HG02938 (cell line): ENCODE results near the gene CCDC43.
"Not testable (repeated sequence)": the region's sequence is repeated elsewhere in the genome, so short reads cannot be mapped to it uniquely, and the experiment has no call there.

Experiments used
- ATAC-seq: cut with Tn5 transposase; IDR thresholded peaks from one replicate; pipeline ENCODE4 v1.9.1; 2021; ENCODE audit warnings: mild to moderate bottlenecking, moderate library complexity; ENCODE audit not compliant: unreplicated experiment

Gene CCDC43

DNA sequence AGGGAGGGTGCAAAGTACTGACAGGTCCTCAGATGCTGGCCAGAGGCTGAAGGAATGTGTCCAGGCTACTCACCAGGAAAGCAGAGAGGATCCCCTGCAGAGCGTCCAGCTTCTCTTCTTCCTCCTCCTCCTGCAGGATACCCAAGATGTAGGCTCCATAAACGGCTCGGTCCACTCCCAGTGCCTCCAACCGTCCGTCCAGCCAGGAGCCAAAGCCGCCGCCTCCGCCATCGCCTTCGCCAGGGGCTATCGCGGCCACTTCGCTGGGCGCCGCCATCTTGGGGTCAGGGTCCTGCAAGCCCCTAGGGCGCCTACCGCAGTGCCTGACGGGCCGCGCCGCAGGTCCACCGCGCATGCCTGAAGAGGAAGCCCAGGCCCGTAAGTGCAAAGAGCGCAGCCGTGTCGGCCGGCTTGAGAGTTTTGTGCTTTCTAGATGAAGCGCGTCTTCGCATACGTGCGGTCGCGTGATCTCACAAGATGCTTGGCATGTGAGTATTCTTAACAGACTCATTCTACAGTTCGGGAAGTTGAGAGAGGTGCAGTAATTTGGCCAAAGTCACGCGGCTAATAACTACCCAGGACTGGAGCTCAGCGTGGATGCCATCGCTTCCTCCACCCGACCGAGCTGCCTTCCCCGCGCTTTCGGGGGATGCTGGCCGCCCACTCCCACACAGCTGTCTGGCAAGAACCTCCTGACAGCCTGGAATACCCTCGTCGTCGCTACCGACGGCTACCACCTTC is at the start of gene CCDC43:
TSS of gene CCDC43 (minus strand) at position 300 of the 741 bp plus-strand sequence. CDS start at position 277, 23 bp downstream.
- peak; percentile 78 for ATAC-seq

DNA sequence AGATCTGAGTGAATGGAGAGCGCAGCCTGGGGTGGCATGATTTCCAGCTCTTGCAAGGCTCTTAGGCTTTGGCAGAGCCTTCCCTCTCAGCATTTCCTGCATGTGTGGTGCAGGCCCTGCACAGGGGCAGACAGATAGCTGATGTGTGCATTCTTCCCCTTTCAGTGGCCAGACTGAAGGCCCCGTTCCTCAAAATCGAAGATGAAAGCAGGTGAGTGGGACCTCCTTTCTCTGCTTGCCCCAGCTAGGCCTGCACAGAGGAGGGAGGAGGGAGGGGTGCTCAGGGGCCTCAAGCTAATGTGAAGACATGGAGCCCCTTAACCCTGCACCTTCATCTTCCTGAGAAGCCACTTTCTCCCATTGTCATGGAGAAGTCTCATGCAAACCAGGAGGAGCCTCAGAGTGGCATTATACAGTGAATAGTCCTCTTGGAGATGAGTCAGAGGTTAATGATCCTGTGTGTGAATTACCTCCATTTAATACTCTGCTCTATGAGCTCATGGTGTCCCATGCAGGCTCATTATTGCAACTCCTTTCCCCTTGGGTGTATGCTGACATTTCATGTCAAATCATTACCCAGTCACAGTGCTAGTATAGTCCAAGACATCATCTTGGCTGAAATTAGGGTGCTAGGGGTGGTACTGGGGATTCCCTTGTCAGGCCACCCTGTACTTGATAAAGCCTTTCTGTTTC is 48.8 kb upstream of the CCDC43 start:
- ATAC-seq: no peak

- ATAC-seq: no peak
Observed at GRCh38 chr17:44736551-44737240, 47.1 kb upstream of the CCDC43 start.

GRCh38 chr17:44734272-44734671 is 44.7 kb upstream of the CCDC43 start:
- ATAC-seq: no peak

GRCh38 chr17:44733753-44734152 is 44.2 kb upstream of the CCDC43 start:
- ATAC-seq: no peak

DNA sequence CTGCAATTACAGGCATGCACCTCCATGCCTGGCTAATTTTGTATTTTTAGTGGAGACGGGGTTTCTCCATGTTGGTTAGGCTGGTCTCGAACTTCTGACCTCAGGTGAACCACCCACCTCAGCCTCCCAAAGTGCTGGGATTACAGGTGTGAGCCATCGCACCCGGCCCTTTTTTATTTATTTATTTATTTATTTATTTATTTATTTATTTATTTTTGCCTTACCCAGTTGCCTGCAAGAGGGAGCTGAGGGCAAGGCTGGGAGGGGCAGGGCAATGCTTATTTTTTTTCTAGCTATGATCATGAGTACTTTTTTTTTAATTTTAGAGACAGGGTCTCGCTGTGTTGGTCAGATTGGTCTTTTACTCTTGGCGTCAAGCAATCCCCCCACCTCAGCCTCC is 36.5 kb upstream of the CCDC43 start:
- not testable (repeated sequence) for ATAC-seq

DNA sequence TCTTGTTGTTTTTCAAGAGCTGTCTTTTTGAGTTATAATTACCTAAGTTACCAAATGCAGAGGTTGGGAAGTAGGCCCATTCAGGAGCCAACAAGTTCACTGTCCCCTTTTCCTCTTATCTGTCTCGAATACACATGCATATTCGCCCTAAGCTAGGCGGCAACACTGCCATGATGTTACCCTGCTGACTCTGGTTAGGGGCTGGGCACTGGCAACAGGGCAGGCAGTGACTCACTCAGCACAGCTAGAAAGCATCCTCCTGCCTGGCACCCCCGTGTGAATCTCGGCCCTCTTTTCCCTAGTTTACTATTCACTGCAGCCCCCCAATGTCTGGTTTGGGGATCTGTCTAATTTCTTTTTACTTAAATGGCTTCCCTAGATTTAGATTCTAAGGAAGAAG is 32.7 kb upstream of the CCDC43 start:
- no peak for ATAC-seq

GRCh38 chr17:44719444-44719843 is 29.9 kb upstream of the CCDC43 start:
- no peak for ATAC-seq

DNA sequence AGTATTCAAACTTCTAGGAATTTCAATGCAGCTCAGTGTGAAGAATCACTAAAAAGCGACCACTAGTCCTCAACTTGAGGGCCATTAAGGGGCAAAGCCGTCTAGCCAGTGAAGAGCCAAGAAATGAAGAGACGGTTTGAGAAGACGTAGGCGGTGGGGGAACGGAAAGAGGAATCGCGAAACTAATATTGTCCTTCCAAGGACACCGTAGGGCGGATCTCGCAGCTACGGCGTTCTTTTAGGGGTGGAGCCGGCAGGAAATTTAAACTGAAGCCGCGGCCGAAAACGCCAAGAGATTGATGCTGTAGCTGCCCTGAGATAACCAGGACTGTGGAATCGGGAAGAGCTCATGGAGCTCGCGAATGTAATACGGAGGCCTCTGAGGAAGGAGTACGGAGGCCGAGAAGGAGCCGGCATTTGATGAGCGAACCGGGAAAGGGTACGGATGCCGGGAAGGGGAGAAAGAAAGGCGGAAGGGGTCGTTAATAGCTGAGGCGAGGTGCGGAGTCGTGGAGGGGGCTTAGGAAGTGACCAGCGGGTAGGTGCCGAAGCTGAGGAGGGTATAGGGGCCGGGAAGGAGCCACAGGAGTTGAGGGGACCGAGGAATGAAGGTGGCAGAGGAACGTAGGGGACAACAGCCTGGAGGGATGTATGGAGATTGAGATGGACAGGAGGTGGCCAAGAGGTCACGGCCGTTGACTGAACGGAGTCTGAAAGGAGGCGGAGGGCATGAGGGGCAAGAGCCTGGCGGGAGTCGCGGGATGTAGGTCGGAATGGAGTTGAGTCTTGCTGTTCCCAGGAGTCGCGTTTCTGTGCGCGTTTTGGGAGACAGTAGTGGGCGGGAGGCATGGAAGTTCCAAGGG is 19.1 kb upstream of the CCDC43 start, which contains the start of gene DBF4B:
TSS of gene DBF4B (plus strand) at position 265 of the 863 bp plus-strand sequence. CDS start at position 421, 156 bp downstream.
- no peak for ATAC-seq

DNA sequence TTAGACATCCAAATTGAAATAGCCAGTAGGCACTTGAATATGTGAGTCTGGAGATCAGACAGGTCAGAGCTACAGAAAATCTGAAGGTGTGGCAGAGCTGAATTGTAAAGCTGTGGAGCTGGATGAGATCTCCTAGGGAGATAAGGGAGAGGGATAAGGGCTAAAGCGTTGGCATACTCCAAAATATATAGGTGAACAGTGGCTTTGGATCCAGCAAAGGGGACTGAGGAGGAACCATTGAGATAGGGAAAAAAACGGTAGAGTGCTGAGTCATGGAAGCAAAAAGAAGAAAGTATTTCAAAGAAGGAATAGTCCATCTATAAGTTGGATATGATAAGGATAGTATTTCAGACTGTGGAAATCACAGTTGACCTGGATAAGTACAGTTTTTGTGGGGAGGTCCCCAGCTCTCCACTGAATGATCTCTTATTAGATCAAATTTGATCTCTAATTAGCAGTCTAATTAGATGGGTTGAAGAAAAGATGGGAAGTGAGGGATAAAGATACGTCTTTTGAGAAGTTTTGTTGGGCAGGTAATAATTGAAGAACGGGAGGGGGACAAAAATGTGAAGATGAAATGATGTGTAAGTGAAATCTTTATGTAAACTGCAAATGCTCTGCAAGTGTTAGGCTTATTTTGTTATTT is 18.3 kb upstream of the CCDC43 start:
- no peak for ATAC-seq

DNA sequence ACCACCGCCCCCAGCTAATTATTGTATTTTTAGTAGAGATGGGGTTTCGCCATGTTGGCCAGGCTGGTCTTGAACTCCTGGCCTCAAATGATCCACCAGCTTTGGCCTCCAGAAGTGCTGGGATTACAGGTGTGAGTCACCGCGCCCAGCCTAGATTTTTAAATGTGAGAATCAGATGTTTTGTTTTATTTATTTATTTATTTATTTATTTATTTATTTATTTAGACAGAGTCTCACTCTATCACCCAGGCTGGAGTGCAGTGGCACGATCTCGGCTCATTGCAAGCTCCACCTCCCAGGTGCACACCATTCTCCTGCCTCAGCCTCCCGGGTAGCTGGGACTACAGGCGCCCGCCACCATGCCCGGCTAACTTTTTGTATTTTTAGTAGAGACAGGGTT is 10.7 kb upstream of the CCDC43 start:
- not testable (repeated sequence) for ATAC-seq

- no peak for ATAC-seq
Observed at GRCh38 chr17:44693609-44694008, 4.0 kb upstream of the CCDC43 start.

DNA sequence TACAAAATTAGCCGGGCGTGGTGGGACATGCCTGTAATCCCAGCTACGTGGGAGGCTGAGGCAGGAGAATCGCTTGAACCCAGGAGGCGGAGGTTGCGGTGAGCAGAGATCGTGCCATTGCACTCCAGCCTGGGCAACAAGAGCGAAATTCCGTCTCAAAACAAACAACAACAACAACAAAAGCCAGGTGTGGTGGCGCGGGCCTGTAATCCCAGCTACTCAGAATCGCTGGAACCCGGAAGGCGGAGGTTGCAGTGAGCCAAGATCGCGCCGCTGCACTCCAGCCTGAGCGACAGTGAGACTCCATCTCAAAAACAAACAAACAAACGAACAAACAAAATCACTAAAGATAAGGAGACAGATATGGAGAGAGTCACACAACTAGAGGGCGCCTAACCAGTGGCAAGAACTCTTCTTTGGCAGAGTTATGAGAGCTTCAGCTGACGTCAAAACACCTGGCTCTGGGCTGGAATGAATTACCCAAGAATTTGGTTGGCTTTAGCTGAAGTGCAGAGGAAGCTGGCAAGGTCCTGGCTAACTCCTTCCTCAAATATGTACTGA is 1.2 kb upstream of the CCDC43 start:
- ATAC-seq: not testable (repeated sequence)

- no peak for ATAC-seq
Observed at GRCh38 chr17:44688675-44689476, 700 bp downstream of the CCDC43 start.

DNA sequence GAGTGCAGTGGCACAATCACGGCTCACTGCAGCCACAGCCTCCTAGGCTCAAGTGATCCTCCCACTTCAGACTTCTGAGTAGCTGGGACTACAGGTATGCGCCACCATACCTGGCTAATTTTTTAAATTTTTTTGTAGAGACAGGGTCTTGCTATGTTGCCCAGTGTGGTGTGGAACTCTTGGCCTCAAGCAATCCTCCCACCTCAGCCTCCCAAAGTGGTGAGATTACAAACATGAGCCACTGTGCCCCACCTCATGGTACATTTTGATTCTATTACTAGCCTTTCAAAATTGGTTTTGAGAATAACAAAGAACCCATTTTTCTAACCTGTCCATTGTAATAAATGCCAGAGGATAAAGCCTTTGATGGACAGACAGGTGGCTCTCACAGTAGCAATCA is 1.4 kb downstream of the CCDC43 start:
- no peak for ATAC-seq

- no peak for ATAC-seq
Observed at GRCh38 chr17:44687756-44688155, 1.8 kb downstream of the CCDC43 start.

GRCh38 chr17:44683303-44683702 is 6.3 kb downstream of the CCDC43 start:
- not testable (repeated sequence) for ATAC-seq

DNA sequence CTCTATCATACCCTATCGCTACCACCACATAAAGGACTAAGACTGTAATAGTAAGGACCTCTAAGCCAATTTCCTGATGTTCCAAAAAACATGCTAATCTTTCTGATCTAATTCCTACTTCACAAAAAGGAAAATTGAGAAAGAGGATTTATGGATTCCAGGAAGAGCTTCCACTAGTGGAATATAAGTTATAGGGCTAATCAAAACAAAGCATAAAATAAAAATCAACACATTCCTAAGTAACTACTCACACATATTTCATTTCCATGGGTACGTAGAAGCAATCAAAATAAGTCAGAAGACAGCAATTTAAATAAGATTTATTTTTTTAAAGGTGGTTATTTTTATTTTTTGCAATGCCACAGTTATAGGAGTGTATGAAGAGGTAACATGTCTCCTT is 12.4 kb downstream of the CCDC43 start:
- no peak for ATAC-seq

DNA sequence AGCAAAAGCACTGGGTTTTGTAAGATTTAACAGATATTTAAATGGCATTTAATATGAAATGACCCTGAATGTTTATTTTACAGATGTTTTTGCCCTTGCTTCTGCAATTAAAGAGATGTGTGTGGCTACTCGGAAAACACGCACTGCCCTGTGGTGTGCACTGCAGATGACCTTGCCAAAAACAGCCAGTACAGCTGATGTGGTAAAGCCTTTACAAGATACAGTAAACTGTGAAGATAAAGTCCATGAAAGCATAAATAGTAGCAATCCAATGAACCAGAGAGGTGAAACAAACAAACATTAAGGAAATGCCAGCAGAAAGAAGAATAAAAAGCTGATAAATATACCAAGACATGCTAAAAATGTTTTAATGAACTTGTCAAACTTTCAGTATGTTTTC is 15.7 kb downstream of the CCDC43 start:
- ATAC-seq: no peak
